Central memory CD4-positive, alpha-beta T cell (primary cell): ENCODE results near the gene PPP1R37.
"Not testable (repeated sequence)": the region's sequence is repeated elsewhere in the genome, so short reads cannot be mapped to it uniquely, and the experiment has no call there.

Source experiments
- DNase-seq: peaks from one replicate; pipeline ENCODE4 v3.0.0; 2022

Gene PPP1R37

DNA sequence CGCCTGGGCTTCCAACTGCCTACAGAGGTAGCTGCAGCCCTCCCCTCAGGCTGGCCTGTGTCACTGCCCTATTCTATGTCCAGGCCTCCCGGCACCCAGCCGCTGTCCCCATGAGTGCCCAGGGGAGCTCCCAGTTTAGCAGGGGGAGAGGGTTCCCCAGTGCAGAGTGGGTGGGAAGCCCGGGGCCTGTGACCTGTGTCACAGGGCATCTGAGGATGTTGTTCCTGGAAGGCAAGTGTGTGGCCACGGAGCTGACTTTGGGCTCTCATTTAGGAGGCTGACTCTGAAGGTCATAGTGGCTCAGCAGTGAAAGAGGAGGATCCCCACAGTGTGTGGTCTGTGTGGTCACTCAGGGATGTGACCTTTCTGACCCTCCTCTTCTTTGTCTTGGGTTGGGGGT is 25.1 kb downstream of the PPP1R37 start:
- DNase-seq, result no peak

DNA sequence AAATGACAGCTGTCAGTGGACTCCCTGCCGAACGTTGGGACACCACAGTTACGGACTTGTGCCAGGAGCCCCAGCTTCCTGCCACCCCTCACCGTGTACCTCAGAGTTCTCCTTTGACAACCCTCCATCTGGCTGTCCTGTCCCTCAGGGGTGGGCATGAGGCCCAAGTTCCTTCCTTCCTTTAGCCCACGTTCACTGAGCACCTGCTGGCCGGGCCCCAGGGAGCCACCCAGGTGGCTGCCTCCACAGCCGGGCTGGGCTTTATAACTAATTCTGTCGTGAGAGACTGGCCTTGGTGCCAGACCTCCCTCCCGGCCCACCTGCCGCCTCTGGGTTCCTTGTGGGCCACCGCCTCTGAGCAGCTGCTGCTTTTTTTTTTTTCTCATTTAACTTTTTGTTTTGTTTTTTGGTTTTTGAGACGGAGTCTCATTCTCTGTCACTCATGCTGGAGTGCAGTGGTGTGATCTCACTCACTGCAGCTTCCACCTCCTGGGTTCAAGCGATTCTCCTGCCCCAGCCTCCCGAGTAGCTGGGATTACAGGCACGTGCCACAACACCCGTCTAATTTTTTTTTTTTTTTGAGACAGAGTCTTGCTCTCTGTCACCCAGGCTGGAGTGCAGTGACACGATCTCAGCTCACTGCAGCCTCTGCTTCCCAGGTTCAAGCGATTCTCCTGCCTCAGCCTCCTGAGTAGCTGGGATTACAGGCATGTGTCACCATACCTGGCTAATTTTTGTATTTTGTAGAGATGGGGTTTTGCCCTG is 25.8 kb downstream of the PPP1R37 start:
- DNase-seq, result not testable (repeated sequence)

DNA sequence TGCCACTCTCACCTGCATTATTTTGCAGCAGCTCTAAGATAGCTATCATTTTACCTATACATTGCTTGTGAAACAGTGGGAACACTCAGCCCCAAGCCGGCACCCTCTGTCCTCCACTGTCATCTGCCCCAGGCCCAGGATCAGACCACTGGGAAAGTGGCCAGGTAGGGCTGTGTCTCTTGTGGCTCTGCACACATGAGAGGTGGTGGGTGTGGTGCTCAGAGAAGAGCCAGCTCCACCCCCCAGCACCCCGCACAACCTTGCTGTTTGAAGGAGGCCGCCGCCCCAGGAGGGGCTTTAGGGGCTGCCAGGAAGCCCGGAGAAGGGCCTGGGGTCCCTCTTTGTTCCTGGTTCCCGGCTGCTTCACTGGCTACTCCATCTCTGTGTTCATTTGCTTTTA is 26.6 kb downstream of the PPP1R37 start:
- DNase-seq, result no peak

DNA sequence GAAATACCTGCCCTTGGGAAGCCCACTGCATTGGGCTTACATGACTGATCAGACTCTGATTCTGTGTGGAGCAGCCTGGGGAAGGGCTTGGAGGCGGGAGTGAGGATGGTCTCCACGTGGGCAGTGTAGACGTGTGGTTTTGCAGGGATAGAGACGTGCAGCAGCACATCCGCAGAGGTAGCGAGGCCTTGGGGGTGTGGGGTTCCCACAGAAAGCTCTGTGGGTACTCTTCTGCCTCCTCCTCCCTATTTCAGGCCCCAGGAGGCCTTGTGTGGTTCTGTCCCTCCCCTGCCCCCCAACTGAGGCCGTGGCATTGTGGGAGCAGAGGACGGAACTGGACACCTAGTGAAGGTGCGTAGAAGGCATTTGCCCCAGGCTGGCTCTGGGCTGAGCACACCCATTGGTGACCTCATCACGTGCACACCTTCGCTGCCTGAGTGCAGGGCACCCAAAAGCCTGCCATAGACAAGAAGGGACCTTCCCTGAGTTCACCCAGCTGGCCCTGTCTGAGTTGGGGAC is 28.9 kb downstream of the PPP1R37 start:
- no peak for DNase-seq

DNA sequence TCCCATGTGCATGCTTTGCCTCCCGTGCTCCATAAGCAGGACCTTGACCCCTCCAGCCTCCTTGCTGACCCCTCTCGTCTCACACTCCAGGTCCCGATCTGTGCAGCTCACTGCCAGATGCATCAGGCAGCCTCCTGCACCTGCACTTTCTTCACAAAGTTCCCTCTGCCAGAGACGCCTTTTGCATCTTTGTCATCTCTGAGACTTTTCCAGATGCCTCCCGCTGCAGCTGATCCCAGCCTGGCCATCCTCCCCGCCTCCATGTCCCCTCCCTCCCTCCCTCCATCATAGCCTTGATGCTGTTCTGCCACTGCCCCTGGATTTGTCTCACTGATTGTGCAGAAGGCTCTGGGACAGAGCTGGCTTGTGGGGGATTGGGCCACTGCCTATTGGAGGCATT is 29.9 kb downstream of the PPP1R37 start:
- DNase-seq, result no peak

DNA sequence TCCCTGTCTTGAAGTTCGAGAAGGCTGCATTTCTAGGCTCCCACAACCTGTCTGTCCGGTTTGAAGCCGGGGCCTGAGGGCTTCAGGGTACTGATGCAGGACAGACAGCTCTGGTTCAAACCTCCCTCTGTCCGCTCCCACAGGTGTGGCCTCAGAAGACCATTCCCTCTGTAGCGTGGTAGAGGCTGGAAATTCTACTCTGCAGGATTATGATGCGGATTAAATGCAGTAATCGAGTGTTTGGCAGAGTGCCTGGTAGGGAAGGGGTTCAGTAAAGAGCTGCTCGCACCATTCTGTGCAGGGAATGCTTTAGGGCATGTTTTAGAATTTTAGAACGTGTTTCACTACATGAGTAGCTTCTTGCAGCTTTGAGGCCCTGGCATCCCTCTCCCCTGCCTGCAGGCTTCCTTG is 30.5 kb downstream of the PPP1R37 start:
- no peak for DNase-seq

DNA sequence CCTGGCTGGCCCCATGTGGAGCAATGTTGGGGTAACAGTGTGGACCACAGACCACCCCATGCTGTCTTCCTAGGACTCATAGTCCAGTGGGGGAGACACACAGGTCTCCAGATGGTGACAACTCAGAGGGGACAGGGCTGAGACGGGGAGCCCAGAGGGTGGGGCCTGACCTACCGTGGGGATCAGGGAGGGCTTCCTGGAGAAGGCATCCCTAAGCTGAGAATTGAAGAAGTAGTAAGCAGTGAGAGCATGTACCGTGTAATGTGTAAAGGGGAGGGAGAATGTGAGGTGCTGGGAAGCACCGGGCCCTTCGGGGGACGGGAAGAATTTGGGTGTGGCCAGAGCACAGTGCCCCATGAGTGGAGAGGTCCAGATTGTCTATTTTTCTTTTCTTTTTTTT is 31.0 kb downstream of the PPP1R37 start:
- DNase-seq, result no peak

DNA sequence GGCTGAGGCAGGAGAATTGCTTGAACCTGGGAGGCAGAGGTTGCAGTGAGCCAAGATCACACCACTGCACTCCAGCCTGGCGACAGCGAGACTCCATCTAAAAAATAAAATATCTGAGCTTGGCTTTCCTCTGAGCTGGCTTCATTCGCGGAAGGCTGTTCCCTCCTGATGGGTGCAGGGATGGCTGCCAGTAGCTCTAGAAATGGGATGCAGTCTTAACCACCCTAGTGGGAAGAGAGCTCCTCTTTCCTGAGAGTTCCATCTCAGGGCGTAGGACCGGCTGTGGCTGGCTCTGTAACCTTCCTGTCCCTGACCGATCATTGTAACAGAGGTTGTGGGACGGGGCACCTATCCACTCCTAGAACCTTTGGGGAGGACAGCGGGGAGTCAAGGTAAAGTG is 32.4 kb downstream of the PPP1R37 start:
- no peak for DNase-seq

DNA sequence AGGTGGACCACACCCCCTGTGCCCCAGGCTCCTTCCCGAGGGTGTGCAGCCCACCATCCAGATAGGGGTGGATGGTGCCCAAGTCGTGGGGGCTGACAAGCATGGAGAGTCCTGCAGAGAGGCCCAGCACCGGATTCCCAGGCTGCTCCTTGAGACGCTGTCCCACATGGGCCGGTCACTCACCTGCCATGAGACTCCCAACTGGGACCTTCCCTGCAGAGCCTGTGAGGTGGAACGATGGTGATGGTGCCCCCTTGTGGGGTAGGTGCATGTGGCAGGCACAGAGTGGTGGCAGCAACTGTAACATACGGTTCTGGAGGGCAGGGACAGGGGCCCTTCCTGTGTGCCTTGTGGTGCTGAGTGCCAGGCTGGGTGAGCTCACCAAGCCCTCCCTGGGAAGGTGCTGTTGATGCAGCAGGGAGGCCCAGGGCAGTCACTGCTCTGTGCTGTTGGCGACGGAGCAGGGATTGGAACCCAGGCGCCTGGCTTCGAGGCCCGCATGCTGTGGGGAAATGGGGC is 33.1 kb downstream of the PPP1R37 start:
- peak; percentile 50 for DNase-seq

DNA sequence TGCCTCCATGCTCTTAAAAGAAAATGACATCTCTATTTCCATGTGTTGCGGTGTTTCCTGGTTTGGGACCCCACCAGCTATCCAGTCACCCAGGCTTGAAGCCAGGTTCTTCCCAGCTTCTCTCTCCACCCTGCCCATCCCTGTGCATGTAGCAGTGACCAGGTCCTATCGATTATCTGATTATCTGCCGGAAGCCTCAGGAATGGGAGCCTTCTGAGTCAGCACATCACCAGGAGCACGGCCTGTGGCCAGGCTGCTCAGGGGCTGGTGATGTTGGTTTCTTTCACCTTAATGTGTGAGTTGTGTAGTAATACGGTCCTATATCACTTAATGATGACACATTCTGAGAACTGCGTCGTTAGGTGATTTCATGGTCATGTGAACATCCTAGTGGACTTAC is 33.7 kb downstream of the PPP1R37 start:
- no peak for DNase-seq

DNA sequence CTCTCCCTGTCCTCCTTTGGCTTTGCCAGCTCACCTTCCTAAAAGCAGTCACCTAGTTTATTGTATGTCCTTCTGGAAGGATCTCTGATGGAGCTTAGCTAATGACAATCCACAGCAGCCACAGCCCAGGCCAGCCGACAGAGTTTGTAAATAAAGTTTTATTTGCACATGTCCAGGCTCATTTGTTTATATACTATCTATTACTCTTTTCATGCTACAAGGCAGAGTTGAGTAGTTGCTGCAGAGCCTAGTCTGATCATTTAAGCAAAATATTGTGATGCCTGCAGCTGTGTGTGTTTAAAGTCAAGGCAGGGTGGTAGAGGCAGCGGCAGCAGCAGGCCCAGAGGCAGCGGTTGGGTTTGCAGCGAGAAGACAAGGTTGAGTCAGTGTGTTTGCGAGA is 35.2 kb downstream of the PPP1R37 start:
- DNase-seq, result no peak

DNA sequence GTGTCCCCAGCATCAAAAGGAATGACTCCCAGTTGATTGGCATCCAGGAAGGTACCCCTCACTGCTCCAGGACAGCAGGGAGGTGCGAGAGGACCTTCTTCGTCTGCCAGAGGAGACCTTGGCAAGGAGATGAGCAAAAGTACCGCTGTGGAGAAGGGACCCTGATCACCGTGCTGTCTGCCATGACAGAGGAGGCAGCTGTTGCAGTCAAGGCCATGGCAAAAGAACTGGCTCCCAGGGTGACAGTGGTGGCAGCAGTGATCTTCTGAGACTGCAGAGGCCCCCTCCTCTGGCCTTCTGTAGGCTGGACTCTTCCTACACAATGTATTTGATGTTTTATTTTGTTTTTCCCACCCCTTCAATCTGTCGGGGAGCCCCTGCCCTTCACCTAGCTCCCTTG is 35.8 kb downstream of the PPP1R37 start:
- DNase-seq, result no peak

DNA sequence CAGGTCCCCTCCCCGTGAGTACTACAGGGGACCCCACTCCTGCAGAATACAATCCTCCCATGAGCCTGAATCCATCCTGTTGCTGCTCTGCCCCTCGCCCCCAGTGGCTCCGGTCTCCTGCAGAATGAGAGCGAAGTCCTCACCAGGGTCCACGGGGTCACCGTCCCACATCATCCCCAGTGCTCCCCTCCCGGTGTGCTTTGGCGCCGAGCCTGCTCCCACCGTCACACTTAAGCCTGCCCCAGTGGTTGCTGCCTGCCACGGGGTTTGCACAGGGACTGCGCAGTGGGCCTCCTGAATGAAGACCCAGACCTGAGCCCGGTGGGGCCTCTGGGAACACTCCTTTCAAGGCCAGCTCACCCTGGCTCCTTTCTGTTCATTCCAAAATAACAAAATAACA is 37.3 kb downstream of the PPP1R37 start:
- DNase-seq, result no peak

DNA sequence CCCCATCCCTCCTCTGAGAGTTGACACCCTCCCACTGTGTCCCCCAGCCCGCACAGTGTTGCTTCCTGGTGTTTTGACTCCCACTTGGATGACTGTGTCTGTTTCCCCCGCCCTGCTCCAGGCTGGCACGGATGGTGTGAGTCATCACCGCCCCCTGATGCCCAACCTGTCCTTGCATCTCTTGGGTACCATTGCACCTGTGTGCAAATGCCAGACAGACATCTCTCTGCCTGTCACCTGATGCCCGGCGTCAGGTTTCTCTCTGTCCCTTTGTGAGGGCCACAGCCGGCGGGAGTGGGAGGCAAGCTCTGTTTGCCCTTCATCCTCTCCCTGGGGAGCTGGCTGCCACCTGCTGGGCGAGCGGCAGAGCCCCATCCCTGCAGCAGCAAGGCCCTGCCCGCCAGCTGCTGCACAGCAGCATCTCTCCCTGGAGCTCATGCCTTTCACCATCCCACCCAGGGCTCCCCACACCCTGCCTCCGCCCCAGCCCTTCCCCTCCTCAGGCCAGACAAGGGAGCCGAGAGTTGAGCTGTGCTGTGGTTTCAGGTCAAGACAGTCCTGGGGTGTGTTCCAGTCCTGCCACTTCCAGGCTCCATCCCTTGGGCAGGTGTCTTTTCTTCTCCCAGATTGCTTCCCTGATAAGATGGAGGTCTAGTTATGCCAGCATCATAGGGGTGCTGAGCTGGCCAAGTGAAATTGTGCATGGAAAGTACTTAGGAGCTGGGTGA is 38.1 kb downstream of the PPP1R37 start:
- no peak for DNase-seq

DNA sequence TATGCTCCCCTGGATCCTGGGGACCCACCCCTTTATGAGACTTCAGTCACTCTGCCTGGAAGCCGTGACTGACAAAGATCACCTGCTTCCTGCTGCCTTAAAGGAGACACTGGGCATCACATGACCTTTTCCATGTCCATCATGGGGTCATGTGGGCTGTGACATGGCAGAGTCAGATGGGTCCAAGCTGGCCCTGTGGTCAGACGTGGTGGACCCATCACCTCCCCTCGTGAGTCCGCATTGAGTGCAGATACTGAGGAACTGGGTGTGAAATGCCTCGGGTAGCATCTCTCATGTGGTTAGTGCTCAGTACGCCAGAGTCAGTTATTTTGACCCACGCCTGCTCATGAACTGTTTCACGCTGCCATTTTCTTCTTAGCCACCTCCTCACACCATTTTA is 40.7 kb downstream of the PPP1R37 start:
- no peak for DNase-seq

DNA sequence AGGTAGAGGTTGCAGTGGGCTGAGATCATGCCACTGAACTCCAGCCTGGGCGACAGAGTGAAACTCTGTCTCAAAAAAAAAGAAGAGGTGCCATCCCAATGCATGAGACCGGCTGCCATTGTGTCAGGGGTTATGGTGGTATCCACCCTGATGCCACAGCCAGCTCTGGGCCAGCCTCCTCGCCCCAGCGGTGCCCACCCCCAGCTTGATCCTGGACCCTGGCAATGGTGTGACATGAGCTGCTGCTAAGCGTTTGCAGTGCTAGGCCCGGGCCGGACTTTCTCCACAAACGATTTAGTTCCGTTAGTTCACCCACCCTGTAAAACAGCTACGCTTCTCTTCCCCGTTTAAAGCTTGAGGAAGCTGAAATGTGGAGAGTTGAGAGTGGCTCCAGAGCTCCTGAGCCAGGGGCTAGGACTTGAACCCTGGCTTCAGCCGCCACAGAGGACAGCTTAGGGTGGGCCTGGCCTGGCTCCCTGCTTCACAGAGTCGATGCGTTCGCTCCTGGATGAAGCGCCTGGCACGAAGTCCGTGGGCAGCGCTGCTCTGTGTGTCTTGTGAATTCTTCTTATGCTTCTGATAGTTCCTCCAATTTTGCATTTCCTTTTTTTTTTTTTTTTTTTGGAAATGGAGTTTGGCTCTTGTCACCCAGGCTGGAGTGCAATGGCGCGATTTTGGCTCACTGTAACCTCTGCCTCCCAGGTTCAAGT is 42.4 kb downstream of the PPP1R37 start:
- DNase-seq, result no peak

DNA sequence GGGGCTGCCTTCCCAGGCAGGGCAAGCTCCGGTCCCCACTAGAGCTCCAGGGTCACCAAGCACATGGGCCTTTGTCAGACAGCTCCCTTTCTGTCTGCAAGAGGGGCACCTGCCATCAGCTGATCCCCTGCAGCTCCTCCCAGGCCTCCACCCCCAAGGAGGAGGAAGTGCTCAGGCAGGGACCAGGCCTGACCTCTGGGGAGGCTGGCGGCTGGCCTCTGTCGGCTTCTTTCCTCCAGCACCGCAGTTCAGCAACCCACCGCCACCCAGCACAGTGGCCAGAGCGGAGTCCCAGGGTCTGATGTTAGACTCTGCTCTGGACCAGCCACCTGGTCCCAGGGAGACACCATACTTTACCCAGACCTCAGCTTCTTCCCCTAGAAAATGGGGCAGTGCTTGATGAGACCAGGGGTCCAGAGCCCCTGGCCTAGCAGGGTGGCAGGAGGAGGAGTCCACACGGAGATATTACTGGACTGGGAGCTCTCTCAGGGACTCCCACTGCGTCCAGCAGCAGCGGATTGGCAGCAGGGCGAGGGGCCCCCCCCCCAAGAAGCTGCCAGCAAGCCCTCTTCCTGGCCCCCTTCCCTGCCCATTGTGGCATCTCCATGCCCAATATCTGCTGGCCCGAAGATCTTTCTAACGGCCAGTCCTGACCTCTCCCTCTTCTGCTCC is 43.7 kb downstream of the PPP1R37 start:
- no peak for DNase-seq

DNA sequence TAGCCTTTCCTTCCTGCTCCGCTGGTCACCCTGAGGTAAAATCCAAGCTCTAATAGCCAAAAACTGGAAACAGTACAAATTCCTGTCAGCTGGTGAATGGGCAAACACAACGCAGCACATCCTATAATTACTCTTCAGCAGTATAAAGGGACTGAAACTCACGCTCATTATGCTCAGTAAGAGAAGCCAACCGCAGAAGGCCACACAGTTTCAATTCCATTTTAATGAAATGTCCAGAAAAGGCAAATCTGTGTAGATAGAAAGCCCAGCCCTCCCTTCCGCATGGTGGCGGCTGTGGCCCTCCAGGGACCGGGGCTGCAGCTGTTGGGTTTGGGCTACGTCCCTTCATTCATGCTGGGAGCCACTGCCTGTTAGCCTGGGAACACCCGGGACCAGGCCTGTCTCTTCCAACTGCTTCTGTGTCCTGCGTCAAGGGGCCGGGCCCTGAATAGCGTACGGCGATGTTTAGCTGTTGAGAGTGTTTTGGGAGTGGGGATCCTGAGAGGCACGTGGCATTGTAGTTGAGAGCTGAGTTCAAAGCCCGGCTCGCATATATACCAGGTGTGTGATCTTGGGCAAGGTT is 44.3 kb downstream of the PPP1R37 start:
- no peak for DNase-seq

DNA sequence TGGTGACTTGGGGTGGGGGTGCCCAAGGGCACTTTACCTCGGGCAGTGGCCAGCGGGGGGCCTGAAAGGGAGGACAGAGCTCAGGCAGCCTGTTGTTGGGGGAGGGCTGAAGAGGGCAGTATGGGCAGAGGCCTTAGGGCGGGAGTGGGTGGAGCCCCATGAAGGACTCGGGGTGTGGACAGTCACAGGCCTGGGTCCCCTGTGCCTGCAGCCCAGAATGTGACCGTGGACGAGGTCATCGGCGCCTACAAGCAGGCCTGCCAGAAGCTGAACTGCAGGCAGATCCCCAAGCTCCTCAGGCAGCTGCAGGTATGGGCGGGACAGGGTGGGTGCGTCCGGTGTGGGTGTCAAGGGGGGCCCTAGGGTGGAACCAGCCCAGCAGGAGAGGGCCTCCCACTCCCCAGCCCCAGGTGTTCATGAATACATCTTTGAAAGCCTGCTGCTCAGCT is 45.3 kb downstream of the PPP1R37 start:
- no peak for DNase-seq

DNA sequence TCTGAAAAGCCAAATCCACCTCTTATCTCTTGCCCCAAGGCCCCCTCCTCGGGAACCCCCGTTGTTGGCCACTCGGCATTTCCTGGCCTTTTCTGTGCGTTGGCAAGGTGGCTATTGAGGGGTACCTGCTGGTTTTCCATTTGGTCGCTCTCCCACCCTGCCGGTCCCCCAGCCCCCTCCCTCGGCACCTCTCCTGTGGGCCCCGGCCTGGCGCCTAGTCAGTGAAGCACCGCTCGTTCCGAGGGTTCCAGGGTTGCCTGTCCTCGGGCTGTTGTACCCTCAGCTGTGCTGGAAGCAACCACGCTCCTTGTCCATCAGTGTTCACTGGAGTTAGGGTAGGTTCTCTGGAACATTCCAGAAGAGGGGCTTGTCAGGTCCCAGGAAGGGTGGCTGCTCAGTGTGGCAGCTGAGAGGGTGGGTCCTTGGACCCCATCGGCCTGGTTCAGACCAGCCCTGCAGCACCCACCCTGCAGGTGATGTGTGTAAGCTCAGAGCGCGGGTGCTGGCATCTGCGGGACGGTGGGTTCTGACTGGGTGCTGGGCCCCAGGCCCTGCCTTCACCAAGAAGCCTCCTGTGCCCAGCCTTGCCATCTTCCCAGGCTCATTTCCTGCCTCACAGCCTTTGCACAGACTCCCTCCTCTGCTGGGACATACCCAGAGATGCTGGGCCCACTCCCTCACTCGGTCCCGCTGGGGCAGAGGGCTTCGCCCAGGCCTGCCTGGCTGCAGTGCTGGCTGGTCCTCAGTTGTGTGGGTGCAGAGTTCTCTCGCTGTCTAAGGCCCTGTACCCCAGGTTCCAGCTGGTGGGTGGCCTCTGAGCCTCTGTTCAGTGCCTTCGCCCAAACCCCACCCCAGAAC is 46.5 kb downstream of the PPP1R37 start:
- no peak for DNase-seq

DNA sequence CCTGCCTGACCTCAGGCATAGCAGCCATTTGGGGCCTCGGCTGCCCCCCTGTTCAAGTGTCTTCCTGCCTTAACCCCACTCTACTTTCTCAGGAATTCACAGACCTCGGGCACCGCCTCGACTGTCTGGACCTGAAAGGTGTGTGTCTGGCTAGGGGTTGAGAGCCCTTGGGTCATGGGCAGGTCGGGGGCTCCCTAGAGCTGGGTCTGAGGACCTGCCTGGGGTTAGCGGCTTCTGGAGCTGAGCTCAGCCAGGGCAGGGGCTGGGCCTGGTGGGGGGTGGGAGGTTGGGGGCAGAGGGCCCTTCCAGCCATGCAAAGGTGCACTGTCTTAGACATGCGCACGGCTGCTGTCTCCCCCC is 47.1 kb downstream of the PPP1R37 start:
- no peak for DNase-seq
